ENCODE measurements around the gene MYO18B. TPM values are rescaled to one million over a fixed set of nuclear protein-coding genes. Genes with fewer than 3 reads are reported as not detected.

The MYO18B gene
- total and polyA plus RNA-seq, 2 of the 4 experiments (the other 2 are of a cell fraction): under 0.01 TPM; not detected in 1

DNA sequence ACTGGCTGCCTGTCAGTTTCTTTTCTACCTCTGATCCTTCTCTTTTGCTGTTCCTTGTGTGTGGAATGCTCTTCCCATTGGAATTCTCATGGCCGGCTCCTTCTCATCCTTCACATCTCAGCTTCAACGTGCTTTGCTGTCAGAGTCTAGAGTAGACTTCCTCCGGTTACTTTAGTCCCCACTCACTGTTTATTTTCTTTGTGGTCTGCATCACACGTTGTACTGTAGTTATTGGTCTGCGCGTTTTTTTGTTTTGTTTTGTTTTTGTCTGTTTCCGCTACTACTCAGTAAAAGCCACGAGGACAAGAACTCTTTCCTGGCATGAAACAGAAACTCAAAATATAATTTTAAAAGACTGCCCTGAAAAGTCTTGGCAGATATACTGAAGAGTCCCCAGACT lies 305.9 kb downstream of the MYO18B start:
- Histone ChIP-seq H3K56ac (ENCODE audit: extremely low read depth, insufficient read depth, low read length) (no peak overlapping the region), H2BK120ac (ENCODE audit: low read depth, low read length) (no peak overlapping the region), H3K18ac (ENCODE audit: low read depth, low read length) (no peak overlapping the region), H3K79me1 (ENCODE audit: low read depth in 1 of 2, low read length in 2 of 2) (no peaks in the 10 kb centered on the region), H3K27ac (ENCODE audit: insufficient read depth, low read length) (no peak overlapping the region), H2AFZ (replicated peaks; ENCODE audit: low read length, poor library complexity) (no peak overlapping the region), H4K20me1 (ENCODE audit: insufficient read depth, low read length) (no peaks in the 10 kb centered on the region), H3K4me1 (ENCODE audit: control insufficient read depth, insufficient read depth, low read length) (no peaks in the 10 kb centered on the region), H3K23ac (ENCODE audit: low read depth, low read length) (no peak overlapping the region), H4K8ac (ENCODE audit: low read depth in 2 of 2, low read length in 2 of 2) (no peak overlapping the region), H3K14ac (replicated peaks; ENCODE audit: low read depth, low read length) (no peak overlapping the region), H2AK5ac (ENCODE audit: low read depth, low read length) (no peak overlapping the region), H2BK5ac (ENCODE audit: low read depth, low read length, poor library complexity, severe bottlenecking) (no peak overlapping the region), H3K4me2 (ENCODE audit: low read depth, low read length) (no peak overlapping the region), H4K91ac (ENCODE audit: insufficient read depth, low read depth, low read length) (no peak overlapping the region), H3K9ac (ENCODE audit: low read depth, low read length) (no peak overlapping the region), H3K9me1 (ENCODE audit: insufficient read depth, low read length) (no peaks in the 10 kb centered on the region), H2BK20ac (ENCODE audit: low read depth, low read length) (no peak overlapping the region), H2BK15ac (ENCODE audit: low read depth, low read length) (no peak overlapping the region), H3K9me3 (ENCODE audit: control insufficient read depth, insufficient read depth, low read length) (peaks cover 9% of the 10 kb centered on the region), H4K5ac (ENCODE audit: low read depth, low read length) (no peak overlapping the region), H3K36me3 (ENCODE audit: control insufficient read depth, insufficient read depth, low read length) (no peaks in the 10 kb centered on the region), H3K27me3 (ENCODE audit: control insufficient read depth, insufficient read depth, low read length) (no peaks in the 10 kb centered on the region), H3K4ac (ENCODE audit: low read depth, low read length) (no peak overlapping the region), H2AK9ac (replicated peaks; ENCODE audit: low read depth, low read length, poor library complexity) (no peak overlapping the region), H3K4me3 (ENCODE audit: insufficient read depth, low read depth, low read length) (no peak overlapping the region)
- in situ Hi-C loops (cut with MboI; ENCODE audit: low sequenced_read_pairs) (no loop called here), intact Hi-C loops (cut with micrococcal nuclease) (no loop called here), dilution Hi-C loops (cut with HindIII; ENCODE audit: low sequenced_read_pairs, unreplicated experiment) (no loop called here)
- WGBS, 2 experiments (ENCODE audit: extremely low coverage in 2 of 2, insufficient read length in 1 of 2): no CpG with 5 or more reads among the region's 8 CpGs
- no peak for DNase-seq
- BruUV-seq (replicated peaks): no TSS peak
- TF ChIP-seq, protein P1, sequence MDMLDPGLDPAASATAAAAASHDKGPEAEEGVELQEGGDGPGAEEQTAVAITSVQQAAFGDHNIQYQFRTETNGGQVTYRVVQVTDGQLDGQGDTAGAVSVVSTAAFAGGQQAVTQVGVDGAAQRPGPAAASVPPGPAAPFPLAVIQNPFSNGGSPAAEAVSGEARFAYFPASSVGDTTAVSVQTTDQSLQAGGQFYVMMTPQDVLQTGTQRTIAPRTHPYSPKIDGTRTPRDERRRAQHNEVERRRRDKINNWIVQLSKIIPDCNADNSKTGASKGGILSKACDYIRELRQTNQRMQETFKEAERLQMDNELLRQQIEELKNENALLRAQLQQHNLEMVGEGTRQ (IDR thresholded peaks at IDR 0.05; ENCODE audit: low read depth, low read length): no peak
- TF ChIP-seq MAZ (IDR thresholded peaks at IDR 0.05; ENCODE audit: borderline replicate concordance, low read depth, low read length): no peak
- TF ChIP-seq CHD1 (IDR thresholded peaks at IDR 0.05; ENCODE audit: low read depth, low read length): no peak
- TF ChIP-seq CEBPB (IDR thresholded peaks at IDR 0.05; ENCODE audit: low read depth, low read length): no peak
- POLR2A ChIA-PET (ENCODE audit: unreplicated experiment): no interaction called here
- no peak for ATAC-seq (ENCODE audit: low read depth)
- CTCF ChIA-PET: no interaction called here
